ENCODE measurements around the gene ABCD1.

GRCh38 chrX:153786669-153787068 lies 62.0 kb downstream of the ABCD1 start:
- TF ChIP-seq CTCF (IDR thresholded peaks at IDR 0.05), result no peak
- TF ChIP-seq POLR2A (IDR thresholded peaks at IDR 0.05), result no peak
